ENCODE results near the gene GPT2. TPM values are rescaled to one million over a fixed set of nuclear protein-coding genes. Genes with fewer than 3 reads are reported as not detected.

The GPT2 gene
- total and polyA plus RNA-seq, 2 donors (not counting 1 experiment from before 2014, with no cell fraction given): 5.8 to 16.3 TPM

- no peak overlapping the region for H2AFZ ChIP-seq (ENCODE audit: low read length)
- H3K27ac ChIP-seq (ENCODE audit: insufficient read depth, low read length): no peak overlapping the region
- no peak overlapping the region for H3K4me3 ChIP-seq (replicated peaks in 1 of 4; ENCODE audit: control extremely low read depth in 1 of 4, insufficient read depth in 1 of 4, low read depth in 3 of 4, low read length in 4 of 4)
- H3K79me2 ChIP-seq (ENCODE audit: control insufficient read depth, insufficient read depth, low read length): no peaks in the 10 kb centered on the region
- H4K20me1 ChIP-seq (ENCODE audit: control insufficient read depth, extremely low read depth, insufficient read depth, low read length): peaks cover 2% of the 10 kb centered on the region
- no peak for DNase-seq (ENCODE audit: low read depth in 2 of 2)
- no peaks in the 10 kb centered on the region for H3K9me3 ChIP-seq (ENCODE audit: control insufficient read depth, insufficient read depth, low read depth, low read length)
- TF ChIP-seq CTCF (conservative IDR thresholded peaks at IDR 0.05 in 1 of 2, IDR thresholded peaks at IDR 0.05 in 1 of 2; ENCODE audit: low read depth in 1 of 2, low read length in 2 of 2) (no peak), EZH2 (IDR thresholded peaks at IDR 0.05; ENCODE audit: low read length, missing control alignments) (no peak)
- H3K36me3 ChIP-seq (ENCODE audit: control insufficient read depth, insufficient read depth, low read length): no peaks in the 10 kb centered on the region
- peaks cover 24% of the 10 kb centered on the region for H3K27me3 ChIP-seq (ENCODE audit: control insufficient read depth, insufficient read depth, low read length)
- no peak overlapping the region for H3K4me2 ChIP-seq (ENCODE audit: extremely low read depth, insufficient read depth, low read length)
- no peak overlapping the region for H3K9ac ChIP-seq (ENCODE audit: insufficient read depth, low read length)
- H3K4me1 ChIP-seq (ENCODE audit: control insufficient read depth, extremely low read depth, insufficient read depth, low read length): peaks cover 3% of the 10 kb centered on the region
These were observed 1.2 kb upstream of the GPT2 start for GRCh38 chr16:46882940-46883307.

DNA sequence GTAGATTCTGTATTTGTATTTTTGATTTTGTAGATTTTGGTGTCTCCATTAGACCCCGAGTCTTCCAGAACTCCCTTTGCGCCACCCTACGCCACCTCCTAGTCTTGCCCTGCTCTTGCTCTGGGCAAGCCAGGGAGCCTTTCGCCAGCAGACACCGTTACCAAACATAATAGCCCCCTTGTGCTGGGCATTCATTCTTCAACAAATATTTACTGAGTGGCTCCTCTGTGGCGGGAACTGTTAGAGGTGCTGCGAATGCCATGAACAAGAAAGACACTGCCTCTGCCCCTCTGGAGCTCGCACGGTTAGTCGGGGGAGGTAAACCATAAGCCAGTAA lies 841 bp upstream of the GPT2 start:
- Histone ChIP-seq H3K27me3 (ENCODE audit: control insufficient read depth, insufficient read depth, low read length) (peaks cover 24% of the 10 kb centered on the region), H3K4me3 (replicated peaks in 1 of 4; ENCODE audit: control extremely low read depth in 1 of 4, insufficient read depth in 1 of 4, low read depth in 3 of 4, low read length in 4 of 4) (peak overlapping the region; percentile 64 to 75 (median 69)), H2AFZ (ENCODE audit: low read length) (peak overlapping the region; percentile 91), H3K4me1 (ENCODE audit: control insufficient read depth, extremely low read depth, insufficient read depth, low read length) (peaks cover 3% of the 10 kb centered on the region), H3K36me3 (ENCODE audit: control insufficient read depth, insufficient read depth, low read length) (no peaks in the 10 kb centered on the region), H3K4me2 (ENCODE audit: extremely low read depth, insufficient read depth, low read length) (peak overlapping the region; percentile 92), H3K9ac (ENCODE audit: insufficient read depth, low read length) (no peak overlapping the region), H3K9me3 (ENCODE audit: control insufficient read depth, insufficient read depth, low read depth, low read length) (no peaks in the 10 kb centered on the region), H3K27ac (ENCODE audit: insufficient read depth, low read length) (no peak overlapping the region), H3K79me2 (ENCODE audit: control insufficient read depth, insufficient read depth, low read length) (no peaks in the 10 kb centered on the region), H4K20me1 (ENCODE audit: control insufficient read depth, extremely low read depth, insufficient read depth, low read length) (peaks cover 2% of the 10 kb centered on the region)
- DNase-seq (ENCODE audit: low read depth in 2 of 2): no peak
- TF ChIP-seq EZH2 (IDR thresholded peaks at IDR 0.05; ENCODE audit: low read length, missing control alignments) (no peak), CTCF (conservative IDR thresholded peaks at IDR 0.05 in 1 of 2, IDR thresholded peaks at IDR 0.05 in 1 of 2; ENCODE audit: low read depth in 1 of 2, low read length in 2 of 2) (no peak)

DNA sequence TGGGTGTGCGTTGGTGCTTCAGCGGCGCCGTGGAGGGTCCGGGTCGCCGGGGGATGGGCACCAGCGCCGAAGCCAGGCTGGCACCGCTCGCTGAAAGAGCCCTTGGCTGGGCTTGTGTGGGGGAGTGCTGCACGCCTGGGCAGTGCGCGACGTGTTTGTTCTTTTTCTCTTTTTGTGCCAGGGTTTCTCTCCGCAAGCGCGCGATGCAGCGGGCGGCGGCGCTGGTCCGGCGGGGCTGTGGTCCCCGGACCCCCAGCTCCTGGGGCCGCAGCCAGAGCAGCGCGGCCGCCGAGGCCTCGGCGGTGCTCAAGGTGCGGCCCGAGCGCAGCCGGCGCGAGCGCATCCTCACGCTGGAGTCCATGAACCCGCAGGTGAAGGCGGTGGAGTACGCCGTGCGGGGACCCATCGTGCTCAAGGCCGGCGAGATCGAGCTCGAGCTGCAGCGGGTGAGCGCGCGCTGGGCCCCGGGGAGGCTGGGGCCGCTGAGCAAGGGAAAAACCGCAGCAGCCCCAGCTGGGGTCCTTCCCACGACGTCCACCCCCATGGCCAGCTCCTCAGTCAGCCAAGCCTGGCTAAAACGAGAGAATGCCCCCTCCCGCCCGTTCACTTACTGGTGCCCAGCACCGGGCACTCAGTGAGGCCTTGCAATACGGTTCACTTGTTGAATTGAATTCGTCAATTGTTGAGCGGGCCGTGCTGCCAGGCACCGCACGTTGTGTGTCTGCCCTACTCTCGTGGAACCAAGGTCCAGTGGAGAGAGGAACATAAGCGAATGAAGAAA lies 541 bp downstream of the GPT2 start:
- Histone ChIP-seq H3K4me3 (replicated peaks in 1 of 4; ENCODE audit: control extremely low read depth in 1 of 4, insufficient read depth in 1 of 4, low read depth in 3 of 4, low read length in 4 of 4) (peak overlapping the region; percentile 59 to 75 (median 70)), H3K79me2 (ENCODE audit: control insufficient read depth, insufficient read depth, low read length) (no peaks in the 10 kb centered on the region), H2AFZ (ENCODE audit: low read length) (peak overlapping the region; percentile 48), H3K9ac (ENCODE audit: insufficient read depth, low read length) (peak overlapping the region; percentile 59), H4K20me1 (ENCODE audit: control insufficient read depth, extremely low read depth, insufficient read depth, low read length) (peaks cover 2% of the 10 kb centered on the region), H3K27me3 (ENCODE audit: control insufficient read depth, insufficient read depth, low read length) (peaks cover 21% of the 10 kb centered on the region), H3K9me3 (ENCODE audit: control insufficient read depth, insufficient read depth, low read depth, low read length) (no peaks in the 10 kb centered on the region), H3K4me1 (ENCODE audit: control insufficient read depth, extremely low read depth, insufficient read depth, low read length) (peaks cover 3% of the 10 kb centered on the region), H3K4me2 (ENCODE audit: extremely low read depth, insufficient read depth, low read length) (peak overlapping the region; percentile 94), H3K27ac (ENCODE audit: insufficient read depth, low read length) (no peak overlapping the region), H3K36me3 (ENCODE audit: control insufficient read depth, insufficient read depth, low read length) (no peaks in the 10 kb centered on the region)
- peak in 1 of 2 donors; percentile 34 for DNase-seq (ENCODE audit: low read depth in 2 of 2)
- TF ChIP-seq EZH2 (IDR thresholded peaks at IDR 0.05; ENCODE audit: low read length, missing control alignments) (no peak), CTCF (conservative IDR thresholded peaks at IDR 0.05 in 1 of 2, IDR thresholded peaks at IDR 0.05 in 1 of 2; ENCODE audit: low read depth in 1 of 2, low read length in 2 of 2) (no peak)

Data from fibroblast of lung (primary cell).